GM12891 (cell line): ENCODE data around the gene UGGT1.

Experiments used
- POLR2A ChIP-seq: IDR thresholded peaks from 2 replicates; pipeline ENCODE4 v1.6.1; 2011; ENCODE audit warnings: low read depth, low read length, control low read depth
- POLR2AphosphoS5 ChIP-seq: IDR thresholded peaks from 2 replicates; pipeline ENCODE4 v1.6.1; 2011; ENCODE audit warnings: low read depth, low read length, control low read depth
- SPI1 ChIP-seq: IDR thresholded peaks from 2 replicates; pipeline ENCODE4 v1.6.1; 2011; ENCODE audit warnings: low read depth, low read length, control low read depth
- TAF1 ChIP-seq: IDR thresholded peaks from 2 replicates; pipeline ENCODE4 v1.6.1; 2011; ENCODE audit warnings: low read depth, low read length, control low read depth

DNA sequence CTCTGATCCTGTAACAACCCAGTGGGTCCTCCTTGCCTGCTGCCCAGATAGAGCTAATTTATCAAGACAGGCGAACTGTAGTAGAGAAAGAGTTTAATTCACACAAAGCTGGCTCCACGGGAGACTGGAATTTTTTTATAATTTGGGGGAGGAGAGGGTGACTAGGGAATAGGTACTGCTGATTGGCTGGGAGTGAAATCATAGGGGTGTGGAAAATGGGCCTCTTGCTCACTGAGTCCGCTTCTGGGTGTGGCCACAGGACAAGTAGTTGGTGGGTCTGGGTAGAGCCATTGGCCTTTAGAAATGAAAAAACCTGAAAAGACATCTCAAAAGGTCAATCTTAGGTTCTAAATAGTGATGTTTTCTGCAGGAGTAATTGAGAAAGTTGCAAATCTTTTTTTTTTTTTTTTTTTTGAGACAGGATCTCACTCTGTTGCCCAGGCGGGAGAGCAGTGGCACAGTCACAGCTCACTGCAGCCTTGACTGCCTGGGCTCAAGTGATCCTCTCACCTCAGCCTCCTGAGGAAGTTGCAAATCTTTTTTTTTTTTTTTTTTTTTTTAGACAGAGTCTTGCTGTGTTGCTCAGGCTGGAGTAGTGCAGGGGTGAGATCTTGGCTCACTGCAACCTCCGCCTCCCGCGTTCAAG lies 14.4 kb upstream of the UGGT1 start:
- TF ChIP-seq POLR2AphosphoS5 (no peak), POLR2A (no peak), TAF1 (no peak), SPI1 (no peak)
